ENCODE data around the gene MCTP1.
"Not testable (repeated sequence)": the region's sequence is repeated elsewhere in the genome, so short reads cannot be mapped to it uniquely, and the experiment has no call there.

The MCTP1 gene

GRCh38 chr5:95022967-95023695 is 261.8 kb downstream of the MCTP1 start:
- DNase-seq: no peak

- no peak for DNase-seq
Measured at GRCh38 chr5:95020345-95020744, 264.5 kb downstream of the MCTP1 start.

GRCh38 chr5:95018946-95019345 is 265.9 kb downstream of the MCTP1 start:
- no peak for DNase-seq

GRCh38 chr5:95018511-95018910 is 266.4 kb downstream of the MCTP1 start:
- no peak for DNase-seq

GRCh38 chr5:95009812-95010211 is 275.1 kb downstream of the MCTP1 start:
- no peak for DNase-seq

- no peak for DNase-seq
Measured at GRCh38 chr5:95007921-95008597, 276.8 kb downstream of the MCTP1 start.

- DNase-seq: no peak
Measured at GRCh38 chr5:95005811-95006210, 279.1 kb downstream of the MCTP1 start.

- DNase-seq: no peak
Measured at GRCh38 chr5:94998670-94999069, 286.2 kb downstream of the MCTP1 start.

- DNase-seq: not testable (repeated sequence)
Measured at GRCh38 chr5:94994537-94994936, 290.4 kb downstream of the MCTP1 start.

- DNase-seq: no peak
Measured at GRCh38 chr5:94993491-94993890, 291.4 kb downstream of the MCTP1 start.

GRCh38 chr5:94992325-94992724 is 292.6 kb downstream of the MCTP1 start:
- no peak for DNase-seq

- DNase-seq: no peak
Measured at GRCh38 chr5:94983861-94984535, 300.9 kb downstream of the MCTP1 start.

- no peak for DNase-seq
Measured at GRCh38 chr5:94977437-94977836, 307.5 kb downstream of the MCTP1 start.

- no peak for DNase-seq
Measured at GRCh38 chr5:94976853-94977252, 308.0 kb downstream of the MCTP1 start.

GRCh38 chr5:94972268-94972667 is 312.6 kb downstream of the MCTP1 start:
- DNase-seq: no peak

GRCh38 chr5:94969174-94969573 is 315.7 kb downstream of the MCTP1 start:
- no peak for DNase-seq

GRCh38 chr5:94968507-94969095 is 316.3 kb downstream of the MCTP1 start:
- peak; percentile 31 for DNase-seq

- no peak for DNase-seq
Measured at GRCh38 chr5:94967525-94967924, 317.4 kb downstream of the MCTP1 start.

GRCh38 chr5:94959279-94959678 is 325.6 kb downstream of the MCTP1 start:
- not testable (repeated sequence) for DNase-seq

GRCh38 chr5:94945656-94946055 is 339.2 kb downstream of the MCTP1 start:
- DNase-seq: no peak

- DNase-seq: no peak
Measured at GRCh38 chr5:94944160-94944559, 340.7 kb downstream of the MCTP1 start.

- no peak for DNase-seq
Measured at GRCh38 chr5:94941122-94941755, 343.7 kb downstream of the MCTP1 start.

- DNase-seq: no peak
Measured at GRCh38 chr5:94932259-94932658, 352.6 kb downstream of the MCTP1 start.

All from SIG-M5 (cell line).